GM23338 (cell line): ENCODE results near the gene DNAJC9. TPM values are rescaled to one million over a fixed set of nuclear protein-coding genes. Genes with fewer than 3 reads are reported as not detected.

Experiments
- ATAC-seq: fragments of 200-7000 bp; cut with Tn5 transposase; 3 replicates; pipeline ENCODE4 v1.9.1; 2020
- DNase-seq: peaks from one replicate; pipeline ENCODE4 v3.0.0-alpha.2; 2015; ENCODE audit warnings: low spot score
- H2AFZ ChIP-seq: fragments of 200-600 bp; sonication (generic); 2 replicates; pipeline ENCODE4 v1.8.0; 2016; ENCODE audit warnings: antibody characterized with exemption, mild to moderate bottlenecking, moderate library complexity
- H3F3A ChIP-seq: fragments of 200-600 bp; sonication (generic); replicated peaks from 2 replicates; pipeline ENCODE4 v1.8.0; 2017; ENCODE audit warnings: antibody characterized with exemption, mixed run types, low read depth
- H3K27ac ChIP-seq: fragments of 200-600 bp; sonication (generic); 2 replicates; pipeline ENCODE4 v1.6.1; 2016; ENCODE audit warnings: low read depth
- H3K27me3 ChIP-seq: fragments of 200-600 bp; sonication (generic); 2 replicates; pipeline ENCODE4 v1.8.0; 2016; ENCODE audit warnings: mild to moderate bottlenecking, mixed run types, moderate library complexity; ENCODE audit not compliant: insufficient read depth
- H3K36me3 ChIP-seq: fragments of 200-600 bp; sonication (generic); 2 replicates; pipeline ENCODE4 v1.8.0; 2016; ENCODE audit warnings: mild to moderate bottlenecking; ENCODE audit not compliant: insufficient read depth
- H3K4me1 ChIP-seq: fragments of 200-600 bp; sonication (generic); 2 replicates; pipeline ENCODE4 v1.8.0; 2016; ENCODE audit warnings: mild to moderate bottlenecking, moderate library complexity; ENCODE audit not compliant: insufficient read depth
- H3K4me2 ChIP-seq: fragments of 200-600 bp; sonication (generic); 2 replicates; pipeline ENCODE4 v1.7.1; 2017; ENCODE audit warnings: mixed run types
- H3K4me3 ChIP-seq: fragments of 200-600 bp; sonication (generic); 2 replicates; pipeline ENCODE4 v1.6.1; 2016; ENCODE audit warnings: mixed run types
- H3K79me2 ChIP-seq: fragments of 200-600 bp; sonication (generic); replicated peaks from 2 replicates; pipeline ENCODE4 v1.8.0; 2017; ENCODE audit warnings: mild to moderate bottlenecking; ENCODE audit not compliant: insufficient read depth
- H3K9me2 ChIP-seq: fragments of 200-600 bp; sonication (generic); 2 replicates; pipeline ENCODE4 v1.8.0; 2017; ENCODE audit not compliant: insufficient read depth
- H4K20me1 ChIP-seq: fragments of 200-600 bp; sonication (generic); replicated peaks from 2 replicates; pipeline ENCODE4 v1.8.0; 2017; ENCODE audit warnings: mild to moderate bottlenecking; ENCODE audit not compliant: insufficient read depth
- H3K27ac Mint-ChIP-seq: 2 replicates; pipeline ENCODE4 v1.8.0; 2020; ENCODE audit warnings: inconsistent platforms, mild to moderate bottlenecking, moderate library complexity, mixed read lengths
- H3K27me3 Mint-ChIP-seq: 3 replicates; pipeline ENCODE4 v1.8.0; 2022; ENCODE audit warnings: low read depth, mild to moderate bottlenecking, moderate library complexity, mixed read lengths, inconsistent platforms; ENCODE audit not compliant: insufficient read depth, poor library complexity
- H3K36me3 Mint-ChIP-seq: 3 replicates; pipeline ENCODE4 v1.8.0; 2021; ENCODE audit warnings: low read depth, mild to moderate bottlenecking, inconsistent platforms, moderate library complexity, mixed read lengths
- H3K4me1 Mint-ChIP-seq: 3 replicates; pipeline ENCODE4 v1.8.0; 2020; ENCODE audit warnings: mild to moderate bottlenecking, inconsistent platforms, mixed read lengths
- H3K4me3 Mint-ChIP-seq: 3 replicates; pipeline ENCODE4 v1.8.0; 2021; ENCODE audit warnings: moderate library complexity, mild to moderate bottlenecking, inconsistent platforms, mixed read lengths
- H3K9me3 Mint-ChIP-seq: 3 replicates; pipeline ENCODE4 v1.8.0; 2020; ENCODE audit warnings: moderate library complexity, mild to moderate bottlenecking, inconsistent platforms, mixed read lengths
- CREB1 ChIP-seq: fragments of 250-450 bp; sonication (Bioruptor Pico); IDR thresholded peaks from 2 replicates; pipeline ENCODE4 v1.5.0; 2020; ENCODE audit warnings: low read depth, mild to moderate bottlenecking, moderate library complexity
- CTCF ChIP-seq, 2 experiments: fragments of 200-600 bp in 1 of 2; sonication (generic) in 1 of 2; conservative IDR thresholded peaks; 2 replicates each; pipeline versions ENCODE4 v1.5.1 to v1.6.1; 2016 to 2017; ENCODE audit warnings: antibody characterized with exemption in 2 of 2, low read depth in 2 of 2, mild to moderate bottlenecking in 2 of 2, moderate library complexity in 1 of 2
- ETS1 ChIP-seq: IDR thresholded peaks from 2 replicates; pipeline ENCODE4 v1.6.1; 2016; ENCODE audit warnings: antibody characterized with exemption
- EZH2phosphoT487 ChIP-seq: fragments of 200-600 bp; sonication (generic); IDR thresholded peaks from one replicate; pipeline ENCODE4 v1.8.1; 2018; ENCODE audit warnings: antibody characterized with exemption; ENCODE audit not compliant: unreplicated experiment
- POLR2AphosphoS5 ChIP-seq: IDR thresholded peaks from 2 replicates; pipeline ENCODE4 v1.6.1; 2016; ENCODE audit warnings: antibody characterized with exemption, low read depth
- REST ChIP-seq: IDR thresholded peaks from one replicate; pipeline ENCODE4 v1.6.1; 2018; ENCODE audit warnings: antibody characterized with exemption; ENCODE audit not compliant: unreplicated experiment
- STAT1 ChIP-seq: IDR thresholded peaks from one replicate; pipeline ENCODE4 v1.6.1; 2016; ENCODE audit warnings: antibody characterized with exemption; ENCODE audit not compliant: unreplicated experiment
- ZNF114 ChIP-seq: fragments of 250-450 bp; sonication (Bioruptor Pico); IDR thresholded peaks from 2 replicates; pipeline ENCODE4 v1.5.0; 2020; ENCODE audit warnings: mild to moderate bottlenecking, moderate library complexity
- ZNF331 ChIP-seq: fragments of 250-450 bp; sonication (Bioruptor Pico); IDR thresholded peaks from 2 replicates; pipeline ENCODE4 v1.5.0; 2020; ENCODE audit warnings: low read depth, mild to moderate bottlenecking, moderate library complexity
- ZNF462 ChIP-seq: fragments of 250-450 bp; sonication (Bioruptor Pico); IDR thresholded peaks from 2 replicates; pipeline ENCODE4 v1.5.0; 2020; ENCODE audit warnings: mild to moderate bottlenecking, moderate library complexity
- polyA plus RNA-seq: library from polyadenylated mRNA; unstranded; fragments of >200 nt; fragmentation: Nextera tagmentation; extraction: Ambion mirVana; gene quantifications from 2 replicates; pipeline ENCODE4 v1.2.1, GENCODE V29; 2016
- total RNA-seq: library from RNA; depleted of rRNA; stranded (reverse); fragments of >200 nt; shearing (Covaris generic); gene quantifications from 2 replicates; pipeline ENCODE4 v1.2.3, GENCODE V29; 2014

The DNAJC9 gene
- total and polyA plus RNA-seq, 2 experiments from 2014 or later: 31.0 to 33.2 TPM

GRCh38 chr10:73210395-73211105, 36.5 kb downstream of the DNAJC9 start (continued):
- TF ChIP-seq ETS1 (no peak), ZNF114 (CRISPR knock-in tag) (no peak)

- Histone ChIP-seq H3K27me3 (no peaks in the 10 kb centered on the region), H4K20me1 (no peaks in the 10 kb centered on the region), H3F3A (no peaks in the 10 kb centered on the region), H3K79me2 (no peaks in the 10 kb centered on the region), H3K4me1 (no peaks in the 10 kb centered on the region), H2AFZ (no peak overlapping the region), H3K4me2 (no peak overlapping the region), H3K9me2 (no peaks in the 10 kb centered on the region), H3K27ac (no peak overlapping the region), H3K4me3 (no peak overlapping the region), H3K36me3 (no peaks in the 10 kb centered on the region)
- Mint-ChIP-seq H3K9me3 (peaks cover 29% of the 10 kb centered on the region), H3K27ac (no peak overlapping the region), H3K4me3 (no peak overlapping the region), H3K36me3 (peaks cover 33% of the 10 kb centered on the region), H3K27me3 (peaks cover 6% of the 10 kb centered on the region), H3K4me1 (no peaks in the 10 kb centered on the region)
- no peak for ATAC-seq
- DNase-seq: no peak
- TF ChIP-seq ETS1 (no peak), CREB1 (no peak), REST (no peak), ZNF462 (CRISPR knock-in tag) (no peak), ZNF331 (CRISPR knock-in tag) (no peak), ZNF114 (CRISPR knock-in tag) (no peak), CTCF (conservative IDR thresholded peaks at IDR 0.05; ENCODE audit: low read depth in 2 of 2) (no peak), EZH2phosphoT487 (no peak), STAT1 (no peak), POLR2AphosphoS5 (no peak)
Measured at GRCh38 chr10:73209705-73210104, 37.4 kb downstream of the DNAJC9 start.
